Fibroblast of mammary gland (primary cell): ENCODE data around the gene PTPRD.
A peak's percentile ranks its signal among the peaks of the same experiment; 100 is the strongest.

Experiments
- DNase-seq: peaks from one replicate; pipeline ENCODE4 v3.0.0-alpha.2; 2010; ENCODE audit warnings: low read depth
- H3K4me3 ChIP-seq: 2 replicates; pipeline ENCODE4 v1.5.1; 2011; ENCODE audit warnings: low read depth, mild to moderate bottlenecking, low read length, moderate library complexity; ENCODE audit not compliant: control insufficient read depth
- CTCF ChIP-seq: conservative IDR thresholded peaks from 2 replicates; pipeline ENCODE4 v1.5.1; 2011; ENCODE audit warnings: low read depth, low read length, inconsistent platforms; ENCODE audit not compliant: control insufficient read depth, insufficient read depth

Gene PTPRD

DNA sequence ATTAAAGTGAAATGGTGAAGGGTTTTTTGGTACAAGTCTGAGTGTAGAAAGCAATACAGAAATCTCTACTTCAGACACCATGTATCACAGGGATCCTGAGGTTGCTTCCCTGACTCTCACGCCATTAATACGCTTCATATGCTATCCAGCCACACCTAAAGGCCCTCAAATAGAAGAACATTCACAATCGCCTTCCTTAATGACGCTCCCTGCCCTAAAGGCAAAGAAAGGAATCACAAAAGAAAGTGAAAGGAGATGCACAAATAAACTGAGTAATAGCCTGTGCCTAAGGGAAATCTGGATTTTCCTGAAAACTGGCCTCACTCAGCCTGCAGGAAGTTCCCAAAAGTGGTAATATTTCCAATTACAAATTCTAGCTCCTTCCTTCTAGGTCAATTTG is 1810.6 kb downstream of the PTPRD start:
- TF ChIP-seq CTCF: no peak
- DNase-seq: no peak
- no peak overlapping the region for H3K4me3 ChIP-seq

DNA sequence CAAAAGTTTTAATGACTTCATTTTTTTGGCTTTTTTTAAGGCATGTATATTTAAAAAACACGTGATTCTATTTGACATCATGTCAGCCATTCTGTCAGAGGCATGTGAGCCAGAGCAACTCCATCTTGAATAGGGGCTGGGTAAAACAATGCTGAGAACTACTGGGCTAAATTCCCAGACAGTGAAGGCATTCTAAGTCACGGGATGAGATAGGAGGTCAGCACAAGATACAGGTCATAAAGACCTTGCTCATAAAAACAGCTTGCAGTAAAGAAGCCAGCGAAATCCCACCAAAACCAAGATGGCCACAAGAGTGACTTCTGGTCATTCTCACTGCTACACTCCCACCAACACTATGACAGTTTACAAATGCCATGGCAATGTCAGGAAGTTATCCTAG is 1812.6 kb downstream of the PTPRD start:
- no peak for DNase-seq
- TF ChIP-seq CTCF: no peak
- H3K4me3 ChIP-seq: no peak overlapping the region

DNA sequence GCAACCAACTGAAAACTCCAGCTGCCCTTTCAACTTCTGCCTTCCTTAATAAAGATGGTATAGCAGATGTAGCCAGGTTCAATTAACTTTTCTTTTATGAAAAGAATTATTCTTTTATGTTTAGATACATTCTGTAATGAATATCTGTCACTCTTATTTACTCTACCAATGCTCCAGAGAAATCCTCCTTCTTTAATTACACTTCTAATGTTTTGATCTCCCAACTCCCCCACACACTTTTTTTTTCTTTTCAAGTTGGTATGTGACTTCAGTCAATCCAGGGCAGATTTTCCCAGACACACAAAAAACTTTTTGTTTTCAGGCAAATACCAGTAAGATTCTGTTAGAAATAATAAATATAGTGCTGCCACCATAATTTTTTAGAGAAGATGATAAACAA is 1813.2 kb downstream of the PTPRD start:
- no peak overlapping the region for H3K4me3 ChIP-seq
- no peak for TF ChIP-seq CTCF
- no peak for DNase-seq

DNA sequence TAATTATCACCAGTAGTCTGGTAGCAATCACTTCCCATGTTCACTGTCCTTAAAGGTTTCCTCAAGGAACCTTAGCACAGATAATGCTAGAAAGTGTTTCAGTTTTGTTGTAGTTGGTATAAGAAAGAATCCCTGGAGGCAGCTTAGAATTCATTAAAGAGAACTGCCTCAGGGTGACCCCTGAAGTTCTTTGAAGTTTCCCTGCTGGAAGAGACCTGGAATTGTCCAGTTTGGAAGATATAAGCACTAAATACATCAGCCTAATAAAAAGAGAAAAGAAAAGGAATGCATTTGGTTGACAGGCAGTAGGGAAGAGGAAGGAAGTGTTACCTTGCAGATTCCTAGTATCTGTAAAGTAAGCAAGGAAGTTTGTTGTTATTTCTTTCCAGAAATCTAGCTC is 1813.6 kb downstream of the PTPRD start:
- H3K4me3 ChIP-seq: no peak overlapping the region
- TF ChIP-seq CTCF: no peak
- no peak for DNase-seq

DNA sequence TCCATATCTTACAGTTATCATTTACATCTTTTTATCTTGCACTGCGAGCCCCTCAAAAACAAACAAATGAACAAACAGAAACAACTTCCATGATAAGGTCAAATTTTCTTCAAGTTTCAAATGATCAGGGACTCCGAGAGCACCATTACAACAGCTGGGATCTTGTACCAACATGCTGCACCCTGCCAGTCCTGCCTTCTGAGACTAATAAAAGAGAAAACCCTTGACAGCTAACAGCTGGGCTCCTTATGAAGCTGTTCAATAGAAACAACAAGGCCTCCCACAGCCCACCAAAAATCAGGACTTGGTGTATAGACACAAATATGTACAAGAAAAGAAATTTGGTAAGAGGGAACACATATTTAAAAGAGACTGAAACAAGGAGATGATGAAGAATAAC is 1828.0 kb downstream of the PTPRD start:
- TF ChIP-seq CTCF: no peak
- no peak for DNase-seq
- no peak overlapping the region for H3K4me3 ChIP-seq

DNA sequence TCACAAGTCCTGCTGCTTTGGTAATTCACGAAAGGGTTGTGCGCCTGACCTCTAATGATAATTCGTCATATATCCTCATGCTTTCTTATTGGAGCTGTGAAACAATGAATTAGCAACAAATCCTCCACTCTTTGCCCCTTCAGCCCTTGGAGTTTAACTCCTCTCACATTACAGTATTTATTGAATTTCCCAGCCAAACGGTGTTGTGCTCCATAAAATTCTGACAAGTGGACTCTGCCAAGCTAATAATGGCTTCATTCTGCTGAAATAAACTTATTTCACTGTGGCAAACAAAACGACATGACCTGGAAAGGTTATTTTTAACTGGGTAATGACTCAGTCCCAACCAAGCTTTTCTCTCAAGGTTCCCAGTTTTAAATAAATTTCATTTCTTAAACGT is 1828.9 kb downstream of the PTPRD start:
- TF ChIP-seq CTCF: no peak
- no peak overlapping the region for H3K4me3 ChIP-seq
- DNase-seq: no peak

GRCh38 chr9:8782237-8782636 is 1830.6 kb downstream of the PTPRD start:
- peak; percentile 31 for DNase-seq
- no peak for TF ChIP-seq CTCF
- H3K4me3 ChIP-seq: no peak overlapping the region
